Measurements from ENCODE around the gene TBX22. TPM values are rescaled to one million over a fixed set of nuclear protein-coding genes. Genes with fewer than 3 reads are reported as not detected.
"Not testable (repeated sequence)": the region's sequence is repeated elsewhere in the genome, so short reads cannot be mapped to it uniquely, and the experiment has no call there.

Gene TBX22
- total RNA-seq = not detected
- long read RNA-seq, donor 1 = 0 reads
- long read RNA-seq, donor 2 = 0 reads

- DNase-seq (ENCODE audit: low spot score) = no peak
- intact Hi-C loops (cut with DNase I) = no loop called here
Measured at GRCh38 chrX:80014141-80014940, at the start of gene TBX22. TBX22 (plus strand) TSS chrX:80014753; CDS start chrX:80022270, 7,517 bp downstream.

DNA sequence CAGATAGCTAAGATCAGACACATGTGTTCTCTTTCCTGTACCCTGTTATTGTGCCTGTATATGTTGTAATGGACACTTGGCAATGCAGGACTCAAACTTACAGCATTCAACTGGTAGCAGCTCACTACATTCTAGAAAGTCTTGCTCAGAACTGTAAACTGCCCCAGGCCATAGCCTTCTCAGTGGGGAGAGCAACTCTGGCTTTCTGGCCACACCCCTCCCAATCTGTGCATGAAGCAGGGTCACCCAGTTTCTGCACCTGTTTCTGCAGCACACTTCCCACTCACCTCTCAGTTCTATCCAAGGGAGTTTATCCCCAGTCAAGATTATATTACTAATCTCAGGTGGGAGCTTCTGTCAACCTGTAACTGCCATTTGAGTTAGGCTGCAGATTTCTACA is 38.9 kb upstream of the TBX22 start:
- no peak for DNase-seq (ENCODE audit: low spot score)
- intact Hi-C loops (cut with DNase I) = no loop called here

DNA sequence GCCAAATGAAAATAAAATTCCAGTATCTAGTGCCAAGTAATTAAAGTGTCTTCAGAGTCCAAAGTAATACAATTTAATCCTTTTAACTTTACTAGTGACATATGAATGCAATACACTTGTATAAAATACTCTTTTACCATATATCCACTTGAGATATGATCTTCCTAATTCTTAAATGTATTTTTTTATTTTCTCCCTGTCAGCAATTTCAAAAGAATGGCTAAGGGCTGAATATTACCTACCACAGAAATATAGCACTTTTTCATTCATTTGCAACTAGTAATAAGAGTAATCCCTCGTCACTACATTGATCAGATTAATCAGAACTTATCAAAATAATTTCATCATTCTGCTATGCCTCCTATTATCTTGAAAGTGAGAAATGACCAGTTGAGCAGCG is 10.1 kb upstream of the TBX22 start:
- intact Hi-C loops (cut with DNase I) = no loop called here
- no peak for DNase-seq (ENCODE audit: low spot score)

- DNase-seq (ENCODE audit: low spot score) = no peak
- intact Hi-C loops (cut with DNase I) = no loop called here
Measured at GRCh38 chrX:80011522-80011921, 3.0 kb upstream of the TBX22 start.

GRCh38 chrX:80016182-80016581 is 1.6 kb downstream of the TBX22 start:
- DNase-seq (ENCODE audit: low spot score) = no peak
- intact Hi-C loops (cut with DNase I) = no loop called here

- no peak for DNase-seq (ENCODE audit: low spot score)
- intact Hi-C loops (cut with DNase I) = no loop called here
Measured at GRCh38 chrX:80021621-80022020, 7.1 kb downstream of the TBX22 start.

GRCh38 chrX:80022363-80023031 is 7.9 kb downstream of the TBX22 start:
- intact Hi-C loops (cut with DNase I) = no loop called here
- DNase-seq (ENCODE audit: low spot score) = no peak

DNA sequence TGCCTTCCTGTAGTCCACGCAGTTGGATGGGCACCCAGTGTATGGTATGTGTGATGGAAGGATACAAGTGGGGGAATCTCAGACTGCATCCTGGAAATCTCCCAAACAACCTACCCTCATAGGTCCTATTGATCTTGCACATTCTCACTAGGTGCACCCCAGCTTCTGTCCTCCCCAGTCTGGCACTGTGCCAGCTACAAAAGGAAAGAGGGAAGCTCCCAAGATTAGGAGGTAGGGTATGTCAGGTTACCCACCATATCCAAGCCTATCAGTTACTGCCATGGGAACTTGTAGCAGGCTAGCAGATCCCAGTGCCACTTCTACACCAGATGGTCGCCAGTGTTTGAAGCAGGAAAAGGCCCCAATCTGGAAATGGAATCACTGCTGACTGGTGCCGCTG is 11.6 kb downstream of the TBX22 start:
- intact Hi-C loops (cut with DNase I) = no loop called here
- DNase-seq (ENCODE audit: low spot score) = no peak

DNA sequence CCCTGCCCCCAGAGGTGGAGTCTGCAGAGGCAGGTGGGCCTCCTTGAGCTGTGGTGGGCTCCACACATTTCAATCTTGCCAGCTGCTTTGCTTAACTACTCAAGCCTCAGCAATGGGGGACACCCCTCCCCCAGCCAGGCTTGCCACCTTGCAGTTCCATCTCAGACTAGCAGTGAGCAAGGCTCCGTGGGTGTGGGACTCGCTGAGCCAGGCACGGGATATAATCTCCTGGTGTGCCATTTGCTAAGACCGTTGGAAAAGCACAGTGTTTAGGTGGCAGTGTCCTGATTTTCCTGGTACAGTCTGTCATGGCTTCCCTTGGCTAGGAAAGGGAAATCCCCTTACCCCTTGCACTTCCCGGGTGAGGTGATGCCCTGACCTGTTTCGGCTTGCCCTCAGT is 51.6 kb downstream of the TBX22 start:
- intact Hi-C loops (cut with DNase I); DNase-seq (ENCODE audit: low spot score): not testable (repeated sequence)

GRCh38 chrX:80075625-80076024 is 61.1 kb downstream of the TBX22 start:
- intact Hi-C loops (cut with DNase I); DNase-seq (ENCODE audit: low spot score): not testable (repeated sequence)

Measured in posterior vena cava (tissue), 2 donors.